HG03280 (cell line): ENCODE data around the gene LRP3.

Experiments
- ATAC-seq: cut with Tn5 transposase; IDR thresholded peaks from one replicate; pipeline ENCODE4 v1.9.1; 2021; ENCODE audit warnings: mild to moderate bottlenecking, moderate library complexity; ENCODE audit not compliant: unreplicated experiment

LRP3 gene

DNA sequence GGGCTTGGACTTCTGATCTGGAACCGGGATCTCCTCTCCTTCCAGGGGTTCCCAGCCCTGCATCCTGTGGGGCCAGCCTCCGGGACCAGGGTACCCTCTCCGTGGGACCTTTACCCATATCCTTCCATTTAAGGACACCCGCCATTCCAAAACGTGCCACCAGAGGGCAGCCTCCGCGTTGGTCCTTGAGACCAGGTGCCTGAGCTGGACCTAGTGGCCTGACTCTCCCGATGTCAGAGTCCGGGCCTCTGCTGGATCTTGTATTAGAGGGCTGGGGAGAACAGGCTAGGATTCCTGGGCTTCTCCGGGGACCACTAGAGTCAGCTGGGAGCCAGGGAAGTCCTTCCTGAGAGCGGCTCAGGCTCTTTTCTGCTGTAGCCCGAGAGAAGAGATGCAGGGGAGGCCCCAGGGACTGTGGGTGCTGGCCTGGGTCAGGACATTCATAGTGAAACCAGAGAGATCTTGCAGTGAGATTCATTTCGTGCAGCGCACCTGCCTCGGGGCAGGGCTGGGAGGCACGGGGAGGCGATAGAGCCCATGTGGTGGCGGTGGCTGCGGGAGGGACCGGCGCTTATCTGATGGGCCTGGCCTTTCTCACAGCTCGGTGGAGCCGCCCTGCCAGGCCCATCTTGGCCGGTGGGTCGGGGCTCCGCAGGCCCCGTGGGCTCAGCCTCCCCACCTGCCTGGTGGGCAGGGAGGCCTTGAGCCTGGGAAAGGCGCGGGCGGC, 41.3 kb downstream of the LRP3 start:
- ATAC-seq, result peak; percentile 87

DNA sequence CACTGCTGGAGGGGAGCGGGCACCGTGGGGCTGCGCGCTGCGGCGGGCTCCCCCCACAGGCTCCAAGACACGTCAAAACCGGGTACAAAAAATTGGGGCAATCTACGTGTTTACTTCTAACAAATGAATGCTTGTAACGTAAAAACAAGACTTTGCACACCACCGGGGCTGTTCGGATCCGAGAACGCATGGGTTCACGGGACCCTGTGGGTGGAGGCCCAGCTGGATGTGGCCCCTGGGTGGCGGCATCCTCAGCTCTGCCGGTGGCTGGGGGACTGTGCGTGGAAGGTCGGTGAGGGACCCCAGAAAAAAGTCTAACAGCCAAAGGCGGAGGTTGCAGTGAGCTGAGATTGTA, 41.8 kb downstream of the LRP3 start:
- ATAC-seq, result peak; percentile 2

DNA sequence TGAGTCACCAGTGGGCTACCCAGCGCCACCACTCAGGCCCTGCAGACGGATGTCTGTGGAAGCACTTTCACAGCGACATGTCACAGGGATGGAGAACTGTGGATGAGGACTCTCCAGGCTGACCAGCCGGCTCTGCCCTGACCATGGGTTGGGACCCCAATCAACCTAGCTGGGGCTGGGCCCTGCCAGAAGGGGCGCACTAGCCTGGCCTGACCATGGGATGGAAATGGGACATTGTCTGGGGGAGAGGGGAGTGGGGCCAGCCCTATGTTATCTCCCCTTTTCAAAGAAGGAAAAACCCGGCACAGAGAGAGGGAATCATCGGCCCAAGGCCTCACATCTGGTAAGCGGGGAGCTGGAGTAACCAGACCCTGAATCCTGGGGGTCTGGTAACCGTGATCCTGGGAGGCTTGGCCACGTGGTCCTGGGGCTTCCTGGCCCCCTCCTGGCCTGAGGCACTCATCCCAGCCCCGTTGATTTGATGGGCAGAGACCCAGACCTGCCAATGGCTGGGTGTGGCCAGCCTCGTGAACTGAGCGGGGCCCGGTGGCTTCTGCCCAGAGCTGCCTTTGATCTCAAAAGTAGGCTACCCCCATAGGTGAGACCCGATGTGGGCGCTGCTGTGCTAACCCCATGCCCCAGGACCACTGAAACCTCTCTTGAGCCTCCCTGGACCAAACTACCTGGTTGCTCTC, 42.7 kb downstream of the LRP3 start:
- no peak for ATAC-seq

DNA sequence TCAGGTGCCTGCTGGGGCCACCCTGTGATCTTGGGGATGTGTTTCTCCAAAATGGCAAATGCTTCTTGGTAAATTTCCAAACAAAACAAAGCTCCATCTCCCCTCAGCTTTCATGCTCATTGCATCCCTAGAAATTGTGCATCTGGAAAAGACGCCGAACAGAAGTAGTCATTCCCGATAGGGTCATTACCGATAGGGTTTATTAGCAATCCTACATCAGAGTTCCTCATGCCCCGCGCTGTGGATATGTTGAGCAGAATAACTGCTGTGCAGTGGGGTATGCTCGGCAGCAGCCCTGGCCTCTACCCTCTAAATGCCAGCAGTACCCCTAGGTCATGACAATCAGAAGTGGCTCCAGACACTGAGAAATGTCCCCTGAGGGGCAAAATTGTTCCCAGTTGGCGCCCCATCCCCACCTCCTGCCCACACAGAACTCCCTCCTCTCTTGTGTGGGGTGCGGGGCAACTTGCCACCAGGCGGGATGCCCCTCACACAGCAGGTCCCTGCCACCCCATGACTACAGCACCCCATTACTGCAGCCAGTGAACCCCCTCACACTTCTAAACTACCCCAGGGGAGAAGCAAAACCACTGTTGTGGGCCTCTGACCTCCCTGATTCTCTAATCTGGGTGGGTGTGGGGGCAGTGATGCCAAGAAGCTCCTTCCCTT, 44.5 kb downstream of the LRP3 start:
- no peak for ATAC-seq

DNA sequence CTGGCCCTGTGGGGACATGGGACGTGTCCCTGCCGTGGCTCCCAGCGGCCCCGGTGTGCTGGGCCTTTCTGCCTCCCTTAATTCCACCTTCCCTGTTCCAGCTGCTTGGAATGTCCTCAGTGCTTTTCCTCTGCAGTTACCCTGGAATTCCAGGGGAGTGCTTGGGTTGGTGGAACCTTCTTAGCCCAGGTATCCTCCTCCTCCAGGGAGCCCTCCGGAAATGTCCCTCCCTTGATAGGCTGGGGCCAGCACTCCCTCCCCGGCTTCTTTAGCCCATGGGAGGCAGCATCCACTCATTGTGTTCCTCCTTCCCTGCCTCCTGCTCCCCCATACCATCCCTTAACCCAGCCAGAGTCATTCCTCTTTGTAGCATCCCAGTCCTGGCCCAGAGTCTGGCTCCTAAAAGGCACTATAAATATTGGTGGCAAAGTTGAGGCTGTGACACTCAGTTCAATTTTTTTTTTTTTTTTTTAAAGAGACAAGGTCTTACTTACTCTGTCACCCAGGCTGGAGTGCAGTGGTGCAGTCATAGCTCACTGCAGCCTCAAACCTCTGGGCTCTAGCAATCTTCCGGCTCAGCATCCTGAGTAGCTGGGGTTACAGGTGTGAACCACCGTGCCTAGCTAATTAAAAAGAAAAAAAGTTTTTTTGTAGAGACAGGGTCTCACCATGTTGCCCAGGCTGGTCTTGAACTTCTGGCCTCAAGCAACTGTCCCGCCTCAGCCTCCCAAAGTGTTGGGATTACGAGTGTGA, 45.3 kb downstream of the LRP3 start:
- ATAC-seq, result no peak

DNA sequence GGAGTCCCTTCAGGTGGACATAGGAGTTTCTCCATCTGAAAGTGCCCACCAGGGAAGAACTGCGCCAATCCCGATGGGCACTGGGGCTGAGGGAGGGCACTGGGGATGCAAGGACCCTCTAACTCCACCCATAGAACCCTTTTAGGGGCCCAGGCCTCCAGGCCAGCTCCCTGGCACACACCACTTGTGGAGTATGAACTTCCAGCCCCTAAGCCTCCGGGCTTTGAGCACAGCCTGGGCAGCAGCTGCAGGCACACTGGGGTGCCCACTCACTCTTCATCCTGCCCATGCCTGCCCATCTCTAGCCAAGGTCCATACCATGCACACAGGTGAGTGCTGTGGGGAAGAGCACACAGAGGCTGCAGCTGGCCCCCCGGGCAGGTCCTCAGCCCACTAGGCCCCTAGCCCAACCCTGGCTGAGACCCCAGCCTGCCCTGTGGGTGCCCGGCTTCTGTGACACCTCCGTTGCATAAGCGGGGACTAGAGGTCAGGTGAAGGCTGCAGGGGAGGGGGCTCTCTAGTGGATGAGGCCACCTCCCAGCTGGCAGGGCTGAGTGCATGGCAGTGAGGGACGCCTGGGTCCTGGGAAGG, 46.1 kb downstream of the LRP3 start:
- ATAC-seq, result no peak

DNA sequence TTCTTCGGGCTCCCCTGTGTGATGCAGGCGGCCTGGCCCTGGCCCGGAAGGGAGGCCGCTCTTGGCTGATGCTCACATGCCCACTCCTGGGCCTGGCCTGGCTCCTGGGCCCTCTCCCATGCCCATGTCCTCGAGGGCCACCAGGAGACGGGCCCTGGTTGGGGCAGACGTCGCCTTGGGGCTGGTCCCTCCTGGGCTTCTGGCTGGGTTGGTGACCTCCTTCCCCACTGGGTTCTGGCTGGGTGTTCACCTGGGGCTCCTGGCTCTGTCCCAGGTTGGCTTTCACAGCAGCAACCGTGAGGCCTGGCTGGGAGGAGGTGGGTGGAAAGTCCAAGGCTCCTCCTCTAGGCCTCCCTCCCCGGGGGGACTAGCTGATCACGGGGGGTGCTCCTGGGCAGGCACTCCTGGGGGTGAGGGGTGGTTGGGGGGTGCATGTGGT, 47.0 kb downstream of the LRP3 start:
- ATAC-seq, result no peak

DNA sequence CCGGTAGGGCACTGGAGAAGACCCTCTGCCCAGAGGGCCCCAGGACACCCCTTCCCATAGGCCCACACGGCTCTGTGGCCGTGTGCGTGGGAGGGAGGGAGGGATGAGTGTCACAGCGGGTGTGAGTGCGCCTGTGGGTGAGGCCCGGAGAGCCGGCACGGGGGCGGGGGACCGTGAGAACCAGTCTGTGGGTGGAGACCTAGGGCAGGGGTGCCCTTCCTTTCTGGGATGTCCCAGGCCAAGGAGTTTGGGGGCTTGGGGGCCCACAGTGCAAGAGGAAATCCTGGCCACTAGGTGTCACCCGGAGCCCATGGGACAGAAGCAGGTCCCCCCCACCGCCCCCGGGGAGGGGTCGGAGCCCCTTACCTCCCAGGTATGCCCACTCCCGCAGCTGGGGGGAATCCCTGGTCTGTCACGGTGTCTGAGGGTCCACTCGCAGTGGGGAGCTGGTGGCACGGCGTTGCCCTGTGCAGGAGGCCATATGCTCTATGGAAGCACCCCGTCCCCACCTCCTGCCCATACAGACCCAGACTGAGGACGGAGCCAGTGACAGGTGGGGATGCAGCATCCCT, 47.5 kb downstream of the LRP3 start:
- ATAC-seq, result no peak

DNA sequence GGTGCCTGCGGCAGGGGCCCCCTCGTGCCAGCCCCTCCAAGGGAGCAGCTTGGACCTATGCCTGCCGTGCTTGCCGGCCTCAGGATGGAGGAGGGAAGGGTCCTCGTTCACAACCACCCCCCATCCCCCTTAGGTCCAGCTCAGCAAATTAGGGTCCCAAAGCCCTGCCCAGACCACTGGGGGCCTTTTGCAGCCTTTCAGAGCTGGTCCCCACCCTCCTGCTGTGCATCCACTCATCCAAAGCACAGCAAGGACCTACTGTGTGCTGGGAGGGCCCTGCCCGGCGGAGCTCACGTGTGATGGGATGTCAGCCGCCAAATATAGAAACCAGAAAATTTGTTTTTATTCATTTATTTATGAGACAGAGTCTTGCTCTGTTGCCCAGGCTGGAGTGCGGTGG, 48.0 kb downstream of the LRP3 start:
- no peak for ATAC-seq

DNA sequence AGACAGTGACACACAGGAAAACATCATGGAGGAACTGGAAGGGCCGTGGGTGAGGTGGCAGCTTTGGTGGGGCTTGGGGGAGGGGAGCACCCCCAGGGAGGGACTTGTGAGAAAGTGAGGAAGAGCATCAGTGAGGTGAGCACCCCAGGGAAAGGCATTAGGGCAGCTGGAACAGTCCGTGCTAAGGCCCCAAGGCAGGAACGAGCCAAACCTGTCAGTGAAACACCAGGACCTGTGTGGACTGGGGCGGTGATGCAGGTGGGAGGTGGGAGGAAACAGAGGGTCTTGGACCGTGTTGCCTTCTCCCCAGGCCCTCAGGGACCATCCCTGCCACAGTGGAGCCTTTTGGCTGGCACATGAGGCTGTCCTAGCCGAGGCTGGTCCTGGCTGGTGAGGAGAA, 48.8 kb downstream of the LRP3 start:
- ATAC-seq, result no peak

DNA sequence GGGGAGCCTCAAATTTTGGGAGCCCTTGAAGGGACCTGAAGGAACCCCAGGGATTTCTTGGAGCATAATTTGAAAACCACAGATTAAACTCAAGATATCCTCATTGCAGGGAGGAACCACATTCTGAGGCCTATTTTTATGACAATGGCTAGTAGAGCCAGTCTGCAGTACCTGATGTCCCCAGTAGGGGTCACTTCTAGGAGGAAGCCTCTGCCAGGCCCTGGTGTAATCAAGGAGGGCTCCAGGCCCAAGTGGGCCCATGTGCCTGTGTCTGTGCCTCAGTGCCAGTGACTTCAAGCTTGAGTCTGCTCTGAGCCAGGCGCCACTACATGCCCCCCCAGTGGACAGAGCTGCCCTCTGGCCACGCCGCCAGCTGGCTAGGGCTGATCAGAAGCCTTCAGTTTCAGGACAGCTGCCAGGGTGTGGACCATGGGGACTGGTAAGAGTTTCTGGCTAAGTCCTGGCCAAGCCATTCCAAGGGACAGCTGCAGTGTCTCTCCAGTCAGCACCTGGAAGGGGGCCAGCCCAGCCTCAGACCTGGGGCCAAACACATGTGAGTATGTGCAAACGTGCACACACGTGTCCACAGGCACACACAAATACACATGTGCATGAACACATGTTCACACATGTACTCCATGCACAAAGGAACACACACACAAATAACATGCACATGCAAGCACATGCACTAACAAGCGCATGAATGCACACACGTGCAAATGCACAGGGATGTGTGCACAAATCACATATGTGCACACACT, 52.0 kb downstream of the LRP3 start:
- no peak for ATAC-seq

DNA sequence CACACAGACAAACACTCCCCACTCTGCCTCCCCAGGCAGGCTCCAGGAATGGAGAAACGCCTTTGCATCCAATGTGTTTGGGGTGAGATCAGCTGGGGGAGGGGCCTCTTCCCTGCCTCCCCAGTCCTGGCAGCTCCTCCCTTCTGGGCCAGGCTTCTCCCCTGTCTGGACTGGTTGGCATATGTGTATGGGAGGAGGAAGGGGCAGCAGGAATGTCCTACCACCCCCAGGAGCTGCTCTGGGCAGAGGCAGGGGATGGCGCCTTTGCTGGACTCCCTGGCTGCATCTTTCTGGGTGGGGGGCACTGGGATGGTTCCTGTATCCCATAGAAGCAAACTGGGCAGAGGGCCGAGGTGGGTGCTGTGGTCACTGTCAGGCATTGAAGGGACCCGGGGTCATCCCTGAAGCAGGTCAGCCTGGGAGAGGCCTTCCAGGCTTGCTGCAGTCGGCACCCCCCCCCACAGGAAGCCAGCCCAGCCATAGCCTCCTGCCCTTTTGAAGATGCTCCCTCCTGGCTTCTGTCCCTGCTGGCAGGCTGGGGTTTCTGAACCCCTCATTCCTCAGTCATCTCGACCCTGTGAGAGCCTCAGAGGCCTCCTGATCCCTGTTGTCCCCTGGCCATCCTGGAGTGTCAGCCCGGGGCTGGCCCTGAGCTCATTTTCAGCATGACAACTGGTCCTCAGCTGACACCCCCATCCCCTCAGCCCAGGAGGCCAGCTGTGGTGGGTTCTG, 52.7 kb downstream of the LRP3 start:
- no peak for ATAC-seq

DNA sequence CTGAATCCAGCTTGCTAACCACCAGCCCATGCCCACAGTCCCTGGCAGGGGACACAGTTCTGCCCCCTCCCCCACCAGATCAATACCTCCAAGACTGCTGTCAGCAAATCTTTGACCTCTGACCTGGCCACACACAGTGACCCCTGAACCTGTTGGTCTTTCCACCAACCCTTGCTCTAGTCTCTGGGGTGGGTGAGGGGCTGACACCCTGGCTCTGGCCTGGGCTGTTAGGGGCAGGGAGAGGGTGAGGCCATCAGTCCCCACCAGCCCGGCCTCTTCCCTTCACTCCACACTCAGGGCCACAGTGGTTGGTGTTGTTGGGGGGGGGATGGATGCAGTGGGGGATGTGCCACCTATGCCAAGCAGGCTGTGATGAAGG, 53.3 kb downstream of the LRP3 start:
- ATAC-seq, result no peak

DNA sequence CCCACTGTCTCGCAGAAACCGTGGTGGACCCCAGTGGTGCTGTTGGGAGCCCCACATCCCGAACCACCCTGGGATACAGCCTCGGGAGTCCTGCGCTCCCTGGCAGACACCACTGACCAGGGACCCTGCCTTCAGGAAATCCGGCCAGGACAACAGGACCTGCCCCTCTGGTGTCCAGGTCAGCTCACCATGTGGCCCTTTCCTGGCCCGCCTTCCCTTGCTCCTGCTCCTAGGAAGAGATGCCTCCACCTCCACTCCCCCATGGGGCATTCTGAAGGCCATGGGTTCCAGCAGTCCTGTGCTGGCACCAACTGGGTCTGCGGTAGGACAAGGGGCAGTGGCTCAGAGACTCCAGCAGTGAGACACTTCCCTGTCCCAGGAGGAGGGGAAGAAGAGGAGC, 54.0 kb downstream of the LRP3 start:
- ATAC-seq, result no peak

DNA sequence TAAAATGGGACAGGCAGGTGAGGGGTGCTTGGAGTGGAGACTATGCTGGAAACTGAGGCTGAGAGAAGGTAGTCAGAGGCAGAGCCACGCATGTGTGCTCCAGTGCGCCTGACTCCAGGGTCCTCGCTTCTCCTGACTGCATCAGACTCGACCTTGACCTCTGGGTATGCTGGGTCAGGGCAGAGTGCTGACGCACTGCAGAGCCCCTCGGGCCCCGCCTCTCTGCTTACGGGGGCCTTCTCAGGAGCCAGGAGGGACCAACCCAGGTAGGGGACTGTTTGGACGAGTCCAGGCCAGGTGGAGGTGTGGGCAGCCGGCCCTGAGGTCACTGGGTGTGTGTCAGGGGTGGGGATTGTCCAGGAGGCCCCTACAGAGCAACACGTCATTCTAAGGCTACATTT, 54.4 kb downstream of the LRP3 start:
- ATAC-seq, result no peak

DNA sequence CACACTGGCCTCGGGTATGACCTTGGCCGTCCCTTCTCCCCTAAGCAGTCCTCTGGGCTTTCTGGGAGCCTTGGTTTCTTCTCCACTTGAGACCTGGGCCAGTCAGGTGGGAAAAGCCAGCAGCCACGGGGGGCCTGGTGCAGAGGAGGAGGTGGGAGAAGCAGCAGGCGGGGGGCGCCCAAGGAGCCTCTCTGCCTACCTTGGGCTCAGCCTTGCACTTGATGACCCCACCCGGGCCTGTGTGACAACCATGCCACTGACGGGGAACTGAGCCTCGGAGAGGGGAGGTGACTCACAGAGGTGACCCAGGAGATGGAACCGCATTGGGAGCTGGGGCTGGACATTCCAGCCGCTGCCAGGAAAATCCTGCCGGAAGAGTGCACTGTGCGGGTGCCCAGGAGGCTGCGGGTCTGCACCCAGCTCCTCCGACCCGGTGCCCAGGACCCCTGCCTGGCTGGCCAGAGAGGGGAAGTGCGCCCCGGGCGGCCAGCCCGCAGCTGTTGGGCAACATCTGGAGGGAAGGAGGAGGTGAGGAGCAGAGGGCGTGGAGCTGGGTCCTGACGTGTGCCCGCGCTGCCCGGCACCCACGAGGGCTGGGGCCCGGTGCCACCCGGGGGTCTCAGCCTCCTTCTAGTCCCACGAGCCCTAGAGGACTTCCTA, 55.0 kb downstream of the LRP3 start:
- no peak for ATAC-seq

DNA sequence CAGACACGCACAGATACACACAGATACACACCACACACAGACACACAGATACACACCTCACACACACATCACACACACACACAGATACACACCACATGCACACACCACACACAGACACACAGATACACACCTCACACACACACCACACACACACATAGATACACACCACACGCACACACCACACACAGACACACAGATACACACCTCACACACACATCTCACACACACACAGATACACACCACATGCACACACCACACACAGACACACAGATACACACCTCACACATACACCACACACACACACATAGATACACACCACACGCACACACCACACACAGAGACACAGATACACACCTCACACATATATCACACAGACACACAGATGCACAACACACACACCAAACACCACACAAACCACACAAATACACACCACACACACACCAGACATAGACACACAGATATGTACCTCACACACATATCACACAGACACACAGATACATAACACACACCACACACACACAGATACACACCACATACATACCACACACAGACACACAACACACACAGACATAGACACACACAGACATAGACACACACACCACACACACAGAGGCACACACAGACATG, 55.7 kb downstream of the LRP3 start:
- no peak for ATAC-seq

DNA sequence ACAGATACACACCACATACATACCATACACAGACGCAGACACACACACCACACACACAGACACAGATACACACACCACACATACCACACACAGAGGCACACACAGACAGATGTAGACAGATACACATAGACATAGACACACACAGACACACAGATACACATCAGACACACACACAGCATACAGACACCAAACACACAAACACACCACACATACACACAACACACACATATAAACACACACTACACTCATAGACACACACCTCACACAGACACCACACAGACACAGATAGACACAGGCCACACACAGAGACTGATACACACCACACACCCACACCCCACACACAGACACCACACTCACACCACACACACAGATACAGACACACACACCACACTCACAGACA, 56.4 kb downstream of the LRP3 start:
- no peak for ATAC-seq
